ACC112 (cell line): ENCODE measurements around the gene APCDD1L.

ENCODE experiments used
- H2AFZ ChIP-seq: fragments of 200-600 bp; sonication (generic); one replicate; pipeline ENCODE4 v1.6.0; 2017; ENCODE audit warnings: antibody characterized with exemption, low read length; ENCODE audit not compliant: unreplicated experiment
- H3K27ac ChIP-seq: fragments of 200-600 bp; sonication (generic); 2 replicates; pipeline ENCODE4 v1.5.1; 2014; ENCODE audit warnings: low read depth, mild to moderate bottlenecking, antibody characterized with exemption, low read length, moderate library complexity
- H3K27me3 ChIP-seq: fragments of 200-600 bp; sonication (generic); 2 replicates; pipeline ENCODE4 v1.6.1; 2014; ENCODE audit warnings: mild to moderate bottlenecking, antibody characterized with exemption, low read length, moderate library complexity, mixed read lengths; ENCODE audit not compliant: insufficient read depth
- H3K36me3 ChIP-seq: fragments of 200-600 bp; sonication (generic); 2 replicates; pipeline ENCODE4 v1.6.1; 2016; ENCODE audit warnings: mild to moderate bottlenecking, antibody characterized with exemption, low read length, moderate library complexity, mixed read lengths; ENCODE audit not compliant: insufficient read depth
- H3K4me1 ChIP-seq: fragments of 200-600 bp; sonication (generic); one replicate; pipeline ENCODE4 v1.6.1; 2016; ENCODE audit warnings: low read length, mixed read lengths; ENCODE audit not compliant: insufficient read depth, unreplicated experiment, control insufficient read depth
- H3K4me3 ChIP-seq: fragments of 200-600 bp; sonication (generic); 2 replicates; pipeline ENCODE4 v1.5.1; 2014; ENCODE audit warnings: mild to moderate bottlenecking, low read depth, low read length
- H3K79me2 ChIP-seq: fragments of 200-600 bp; sonication (generic); one replicate; pipeline ENCODE4 v1.6.0; 2016; ENCODE audit warnings: low read length; ENCODE audit not compliant: control insufficient read depth, unreplicated experiment, insufficient read depth

Gene APCDD1L

DNA sequence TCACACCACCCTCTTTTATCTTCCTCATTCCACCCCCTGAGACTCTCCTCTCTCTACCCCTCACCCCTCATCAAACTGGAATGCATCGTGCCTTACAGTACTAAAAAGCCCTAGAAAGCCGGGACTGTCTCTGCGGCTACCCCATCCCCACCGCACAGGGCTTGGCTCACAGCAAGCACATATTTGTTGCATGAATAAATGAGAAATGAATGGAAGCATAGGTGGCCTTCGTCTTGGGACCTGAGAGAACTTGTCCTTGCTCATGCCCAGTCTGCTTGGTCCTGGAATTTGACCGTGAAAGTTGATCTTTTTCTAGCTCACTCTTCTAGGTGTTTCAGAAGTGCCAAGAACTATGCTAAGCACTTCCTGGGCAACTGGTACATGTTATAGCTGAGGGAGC, 53.3 kb downstream of the APCDD1L start:
- Histone ChIP-seq H3K79me2 (no peaks in the 10 kb centered on the region), H3K27me3 (no peaks in the 10 kb centered on the region), H2AFZ (no peak overlapping the region), H3K4me1 (peaks cover 7% of the 10 kb centered on the region), H3K4me3 (no peak overlapping the region), H3K27ac (no peak overlapping the region), H3K36me3 (no peaks in the 10 kb centered on the region)

DNA sequence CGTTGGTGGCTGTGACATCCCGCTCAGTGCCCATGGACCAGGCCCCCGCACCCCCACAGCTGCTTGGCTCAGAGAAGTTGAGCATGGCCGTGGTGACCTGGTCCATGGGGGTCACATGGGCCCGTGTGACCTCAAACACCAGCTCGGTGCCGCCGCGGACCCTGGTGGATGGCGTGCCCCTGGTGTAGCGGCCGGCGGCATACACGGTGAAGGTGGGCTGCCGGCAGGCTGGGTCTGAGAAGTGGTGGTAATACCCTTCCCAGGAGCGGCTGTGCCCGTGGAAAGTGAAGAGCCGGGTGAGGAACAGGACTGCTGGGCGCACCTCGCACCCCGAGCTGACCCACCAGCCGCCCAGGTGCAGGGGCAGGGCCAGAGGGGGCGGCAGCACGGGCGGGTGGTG, 54.1 kb downstream of the APCDD1L start:
- Histone ChIP-seq H3K27me3 (no peaks in the 10 kb centered on the region), H3K36me3 (no peaks in the 10 kb centered on the region), H3K4me3 (no peak overlapping the region), H3K4me1 (peaks cover 7% of the 10 kb centered on the region), H3K27ac (no peak overlapping the region), H2AFZ (no peak overlapping the region), H3K79me2 (no peaks in the 10 kb centered on the region)

GRCh38 chr20:58459058-58459750, 56.0 kb downstream of the APCDD1L start:
- Histone ChIP-seq H3K27me3 (no peaks in the 10 kb centered on the region), H3K36me3 (no peaks in the 10 kb centered on the region), H2AFZ (no peak overlapping the region), H3K4me3 (no peak overlapping the region), H3K79me2 (no peaks in the 10 kb centered on the region), H3K4me1 (peaks cover 7% of the 10 kb centered on the region), H3K27ac (no peak overlapping the region)

DNA sequence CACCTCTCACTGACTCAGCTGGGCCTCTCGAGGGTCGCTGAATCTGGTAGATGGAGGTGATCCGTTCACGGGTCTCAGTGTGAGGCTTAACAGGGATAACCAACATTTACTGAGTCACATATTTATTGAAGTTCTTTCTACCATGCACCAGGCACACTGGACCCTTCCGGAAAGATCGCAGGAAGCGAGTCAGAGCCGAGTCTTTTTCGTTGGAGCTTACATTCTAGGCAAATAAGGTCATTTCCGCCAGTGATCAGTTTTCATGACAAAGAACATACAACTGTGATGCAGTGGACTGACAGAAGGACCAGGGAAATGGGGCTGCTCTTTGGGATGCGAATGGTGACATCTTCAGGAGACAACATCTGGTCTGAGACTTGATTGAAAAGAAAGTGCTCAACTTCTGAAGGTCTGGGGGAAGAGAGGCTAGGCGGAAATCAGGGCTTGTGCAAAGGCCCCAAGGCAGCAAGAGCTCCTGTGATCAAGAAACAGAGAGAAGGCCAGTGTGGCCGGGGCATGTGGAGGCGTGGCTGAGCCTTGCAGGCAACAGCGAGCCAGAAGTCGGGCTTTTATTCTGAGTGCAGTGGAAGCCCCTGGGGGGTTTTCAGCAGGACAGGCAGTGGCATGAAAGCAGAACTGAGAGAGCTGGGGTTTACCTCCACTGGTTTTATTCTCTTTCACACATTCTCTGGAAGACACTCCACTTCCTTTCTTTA, 56.7 kb downstream of the APCDD1L start:
- no peaks in the 10 kb centered on the region for H3K79me2 ChIP-seq
- H3K27ac ChIP-seq, result peak overlapping the region; percentile 21; the same call in 1 of the 2 replicates
- H3K36me3 ChIP-seq, result no peaks in the 10 kb centered on the region
- peaks cover 7% of the 10 kb centered on the region for H3K4me1 ChIP-seq
- H3K27me3 ChIP-seq, result no peaks in the 10 kb centered on the region
- no peak overlapping the region for H3K4me3 ChIP-seq
- H2AFZ ChIP-seq, result no peak overlapping the region

DNA sequence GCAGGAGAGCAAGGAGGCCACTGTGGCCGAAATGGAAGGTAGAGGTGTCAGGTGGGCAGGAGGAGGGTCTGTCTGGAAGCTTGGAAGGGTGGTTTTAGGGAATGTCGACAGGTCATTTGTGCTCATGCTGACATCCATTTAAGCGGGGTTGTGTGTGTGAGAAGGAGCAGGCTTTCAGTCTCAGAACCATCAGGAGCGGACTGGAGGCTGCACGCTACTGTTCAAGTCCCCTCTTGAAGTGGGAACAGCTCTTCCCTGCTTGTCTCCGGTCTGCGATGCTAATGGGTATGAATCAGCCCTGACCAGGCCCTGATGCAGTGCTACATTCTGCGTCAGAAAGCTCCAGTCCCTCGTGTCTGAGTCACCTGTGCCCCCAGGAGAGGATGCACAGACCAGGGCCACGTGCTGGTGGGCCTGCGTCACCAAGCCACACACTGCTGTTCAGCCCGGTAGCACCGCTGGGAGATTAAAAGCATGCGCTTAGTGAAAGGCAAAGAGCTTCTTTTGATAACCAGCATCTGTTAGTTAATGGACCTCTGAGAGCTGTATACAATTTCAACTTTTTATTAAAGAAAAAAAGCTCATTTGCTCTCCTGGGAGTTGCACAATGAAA, 58.0 kb downstream of the APCDD1L start:
- Histone ChIP-seq H3K27ac (no peak overlapping the region), H2AFZ (no peak overlapping the region), H3K27me3 (no peaks in the 10 kb centered on the region), H3K4me3 (no peak overlapping the region), H3K36me3 (no peaks in the 10 kb centered on the region), H3K4me1 (peaks cover 7% of the 10 kb centered on the region), H3K79me2 (no peaks in the 10 kb centered on the region)

GRCh38 chr20:58454460-58454859, 60.7 kb downstream of the APCDD1L start:
- peaks cover 5% of the 10 kb centered on the region; the same call in 1 of the 2 replicates for H3K36me3 ChIP-seq
- no peak overlapping the region for H2AFZ ChIP-seq
- H3K79me2 ChIP-seq, result no peaks in the 10 kb centered on the region
- H3K4me1 ChIP-seq, result peaks cover 7% of the 10 kb centered on the region
- H3K27me3 ChIP-seq, result no peaks in the 10 kb centered on the region
- no peak overlapping the region for H3K27ac ChIP-seq
- no peak overlapping the region for H3K4me3 ChIP-seq

DNA sequence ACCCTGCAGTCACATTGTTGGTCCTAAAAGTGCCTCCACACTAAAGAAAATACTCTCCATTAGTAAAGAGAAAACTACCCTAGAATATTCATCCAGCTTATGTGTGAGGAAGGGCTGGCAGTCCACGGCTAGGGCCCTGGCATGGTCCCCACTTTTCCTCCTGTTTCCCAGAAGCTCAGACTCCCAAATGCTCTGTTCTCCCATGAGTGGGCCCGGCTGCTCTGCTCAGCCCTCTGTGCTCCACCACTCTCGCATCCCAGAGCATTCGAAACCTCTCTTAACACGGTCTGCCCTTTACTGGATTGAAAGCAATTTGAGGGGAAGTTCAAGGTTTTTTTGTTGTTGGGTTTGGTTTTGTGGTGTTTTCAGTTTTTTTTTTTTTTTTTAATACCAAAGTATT, 61.8 kb downstream of the APCDD1L start:
- H3K27ac ChIP-seq, result no peak overlapping the region
- no peak overlapping the region for H3K4me3 ChIP-seq
- H3K4me1 ChIP-seq, result peaks cover 4% of the 10 kb centered on the region
- H3K36me3 ChIP-seq, result peaks cover 8% of the 10 kb centered on the region
- no peaks in the 10 kb centered on the region for H3K79me2 ChIP-seq
- no peaks in the 10 kb centered on the region for H3K27me3 ChIP-seq
- no peak overlapping the region for H2AFZ ChIP-seq

GRCh38 chr20:58452667-58453255, 62.4 kb downstream of the APCDD1L start:
- no peak overlapping the region for H3K4me3 ChIP-seq
- H2AFZ ChIP-seq, result no peak overlapping the region
- no peaks in the 10 kb centered on the region for H3K27me3 ChIP-seq
- no peaks in the 10 kb centered on the region for H3K4me1 ChIP-seq
- H3K79me2 ChIP-seq, result no peaks in the 10 kb centered on the region
- no peak overlapping the region for H3K27ac ChIP-seq
- peaks cover 10% of the 10 kb centered on the region for H3K36me3 ChIP-seq

- H3K4me3 ChIP-seq, result no peak overlapping the region
- no peak overlapping the region for H3K27ac ChIP-seq
- H3K27me3 ChIP-seq, result no peaks in the 10 kb centered on the region
- peaks cover 10% of the 10 kb centered on the region for H3K36me3 ChIP-seq
- H3K79me2 ChIP-seq, result no peaks in the 10 kb centered on the region
- H2AFZ ChIP-seq, result no peak overlapping the region
- no peaks in the 10 kb centered on the region for H3K4me1 ChIP-seq
These were observed 64.9 kb downstream of the APCDD1L start for GRCh38 chr20:58450254-58450653.

DNA sequence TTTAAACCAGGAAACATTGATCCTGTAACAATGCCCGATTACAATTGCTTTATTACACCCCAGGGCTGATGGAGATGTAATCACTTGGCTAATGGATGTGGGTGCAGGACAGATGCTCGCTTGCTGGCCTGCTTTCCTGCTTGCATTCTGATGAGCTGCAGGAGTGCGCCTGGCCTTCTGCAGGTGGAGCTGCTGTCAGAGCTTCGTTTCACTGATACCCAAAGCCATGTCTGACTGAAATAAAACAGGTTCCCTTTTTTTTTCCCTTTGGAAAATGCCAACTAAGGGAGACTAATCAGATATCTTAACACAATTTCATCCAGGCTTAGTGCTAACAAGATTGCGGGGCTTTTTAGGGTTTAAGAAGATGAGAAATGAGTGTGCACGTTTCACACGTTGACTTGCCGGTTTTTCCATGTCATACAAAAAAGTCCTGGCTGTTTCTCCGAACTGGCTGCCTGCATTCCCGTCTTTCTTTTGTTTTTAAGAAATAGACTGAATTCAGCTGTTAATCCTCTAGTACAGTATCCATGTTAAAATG, 65.4 kb downstream of the APCDD1L start:
- no peaks in the 10 kb centered on the region for H3K27me3 ChIP-seq
- H3K27ac ChIP-seq, result no peak overlapping the region
- no peaks in the 10 kb centered on the region for H3K79me2 ChIP-seq
- no peak overlapping the region for H2AFZ ChIP-seq
- no peak overlapping the region for H3K4me3 ChIP-seq
- peaks cover 10% of the 10 kb centered on the region for H3K36me3 ChIP-seq
- no peaks in the 10 kb centered on the region for H3K4me1 ChIP-seq
